SK-N-MC (cell line): ENCODE results near the gene CCR4.

Experiments used
- EZH2 ChIP-seq: fragments of 200-600 bp; sonication (generic); IDR thresholded peaks from one replicate; pipeline ENCODE4 v1.6.1; 2017; ENCODE audit warnings: antibody characterized with exemption
- FOXP2 ChIP-seq: optimal IDR thresholded peaks from 2 replicates; pipeline ENCODE3; 2011; ENCODE audit warnings: mild to moderate bottlenecking, moderate library complexity; ENCODE audit not compliant: insufficient read depth; ENCODE audit errors: extremely low read length, control extremely low read depth
- POLR2AphosphoS5 ChIP-seq: IDR thresholded peaks from 2 replicates; pipeline ENCODE4 v1.6.1; 2012; ENCODE audit warnings: mild to moderate bottlenecking, low read depth, low read length, borderline replicate concordance

GRCh38 chr3:33004205-33004604 is 52.8 kb downstream of the CCR4 start:
- no peak for TF ChIP-seq EZH2
- TF ChIP-seq POLR2AphosphoS5: no peak
- no peak for TF ChIP-seq FOXP2
